GM19328 (cell line): ENCODE data around the gene P3H3.

Experiments used
- ATAC-seq: cut with Tn5 transposase; IDR thresholded peaks from one replicate; pipeline ENCODE4 v1.9.1; 2021; ENCODE audit warnings: mild to moderate bottlenecking, moderate library complexity; ENCODE audit not compliant: unreplicated experiment

The P3H3 gene

DNA sequence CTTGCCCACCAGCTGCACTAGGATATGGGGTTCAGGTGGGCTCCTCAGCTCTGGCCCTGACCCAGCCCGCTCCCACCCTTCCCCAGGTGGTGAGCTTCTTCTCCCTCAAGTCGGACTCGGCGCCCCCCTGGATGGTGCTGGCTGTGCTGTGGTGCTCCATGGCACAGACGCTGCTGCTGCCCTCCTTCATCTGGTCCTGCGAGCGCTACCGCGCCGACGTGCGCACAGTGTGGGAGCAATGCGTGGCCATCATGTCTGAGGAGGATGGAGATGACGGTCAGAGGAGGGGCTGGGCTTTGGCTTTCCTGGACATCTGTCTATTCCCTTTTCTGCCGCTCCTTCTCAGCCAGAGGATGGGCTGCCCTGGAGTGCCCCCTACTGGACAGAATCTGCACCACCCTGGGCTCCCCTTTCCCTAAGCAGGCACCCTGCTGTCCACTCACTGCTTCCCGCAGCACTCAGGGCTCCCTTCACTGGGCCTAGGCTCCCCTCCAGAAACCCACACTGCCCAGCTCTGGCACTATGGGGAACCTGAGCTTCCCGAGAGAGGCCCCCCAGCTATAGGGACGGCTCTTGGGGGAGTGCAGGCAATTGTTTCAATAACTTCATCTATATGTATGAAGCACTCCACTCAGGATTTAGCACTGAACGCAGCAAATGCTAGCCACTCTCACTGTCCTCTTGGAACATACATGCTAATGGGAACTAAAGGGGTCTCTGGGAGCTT, 2.6 kb upstream of the P3H3 start:
- ATAC-seq = no peak

- ATAC-seq = no peak
Observed at GRCh38 chr12:6826125-6826733, 2.0 kb upstream of the P3H3 start.

- ATAC-seq = no peak
Observed at GRCh38 chr12:6826734-6827436, 1.3 kb upstream of the P3H3 start.

- no peak for ATAC-seq
Observed at GRCh38 chr12:6827437-6827911, 733 bp upstream of the P3H3 start.

GRCh38 chr12:6828781-6829535, 751 bp downstream of the P3H3 start:
- no peak for ATAC-seq

- ATAC-seq = no peak
Observed at GRCh38 chr12:6829536-6830220, 1.5 kb downstream of the P3H3 start.

DNA sequence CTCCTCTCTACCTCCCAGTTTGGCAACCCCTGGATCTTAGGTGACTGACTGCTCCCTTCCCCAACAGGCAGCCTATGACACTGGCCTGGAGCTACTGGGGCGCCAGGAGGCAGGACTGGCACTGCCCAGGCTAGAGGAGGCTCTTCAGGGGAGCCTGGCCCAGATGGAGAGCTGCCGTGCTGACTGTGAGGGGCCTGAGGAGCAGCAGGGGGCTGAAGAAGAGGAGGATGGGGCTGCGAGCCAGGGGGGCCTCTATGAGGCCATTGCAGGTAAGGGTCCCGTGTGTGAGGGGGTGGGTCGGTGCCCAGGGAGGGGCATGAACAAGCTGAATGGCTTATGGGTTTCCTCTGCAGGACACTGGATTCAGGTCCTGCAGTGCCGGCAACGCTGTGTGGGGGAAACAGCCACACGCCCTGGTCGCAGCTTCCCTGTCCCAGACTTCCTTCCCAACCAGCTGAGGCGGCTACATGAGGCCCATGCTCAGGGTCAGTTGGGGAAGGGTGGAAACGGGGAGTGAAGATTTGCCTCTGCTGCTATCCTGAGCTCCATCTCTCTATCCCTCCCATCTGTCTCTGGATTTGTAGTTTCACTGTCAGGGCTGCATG, 2.2 kb downstream of the P3H3 start:
- no peak for ATAC-seq

GRCh38 chr12:6830999-6831398, 2.8 kb downstream of the P3H3 start:
- ATAC-seq = no peak

- ATAC-seq = no peak
Observed at GRCh38 chr12:6831450-6831995, 3.3 kb downstream of the P3H3 start.

GRCh38 chr12:6832125-6832524, 3.9 kb downstream of the P3H3 start:
- no peak for ATAC-seq

DNA sequence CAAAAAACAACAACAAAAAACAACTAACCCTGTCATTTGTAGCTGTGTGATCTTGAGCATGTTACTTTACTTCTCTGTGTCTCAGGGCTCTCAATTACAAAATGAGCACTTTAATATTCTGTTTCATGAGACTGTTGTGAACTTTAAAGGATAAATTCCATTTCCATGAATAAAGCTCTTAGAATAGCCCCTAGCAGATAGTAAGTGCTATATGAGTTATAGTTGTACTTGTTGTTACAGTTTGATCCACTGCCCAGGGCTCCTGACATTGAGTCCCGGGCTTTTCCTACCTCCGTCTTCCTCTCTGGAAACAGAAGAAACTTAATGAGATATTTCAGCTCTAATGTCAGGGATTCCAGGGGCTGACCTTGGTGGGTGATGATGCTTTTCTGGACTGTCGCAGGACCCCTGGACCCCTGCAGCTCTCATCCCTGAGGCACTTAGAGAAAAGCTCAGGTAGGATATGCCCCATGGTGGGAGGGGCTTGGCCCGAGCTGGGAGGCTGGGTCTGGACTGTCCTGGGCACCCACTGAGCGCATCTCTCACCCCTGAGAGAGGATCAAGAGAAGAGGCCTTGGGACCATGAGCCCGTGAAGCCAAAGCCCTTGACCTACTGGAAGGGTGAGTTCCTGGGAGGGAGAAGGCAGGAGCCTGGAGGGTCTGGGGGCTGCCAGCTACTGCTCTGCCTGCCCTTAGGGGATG, 5.1 kb downstream of the P3H3 start:
- ATAC-seq = no peak

- no peak for ATAC-seq
Observed at GRCh38 chr12:6834254-6834653, 6.0 kb downstream of the P3H3 start.

- ATAC-seq = no peak
Observed at GRCh38 chr12:6834873-6835272, 6.7 kb downstream of the P3H3 start.

DNA sequence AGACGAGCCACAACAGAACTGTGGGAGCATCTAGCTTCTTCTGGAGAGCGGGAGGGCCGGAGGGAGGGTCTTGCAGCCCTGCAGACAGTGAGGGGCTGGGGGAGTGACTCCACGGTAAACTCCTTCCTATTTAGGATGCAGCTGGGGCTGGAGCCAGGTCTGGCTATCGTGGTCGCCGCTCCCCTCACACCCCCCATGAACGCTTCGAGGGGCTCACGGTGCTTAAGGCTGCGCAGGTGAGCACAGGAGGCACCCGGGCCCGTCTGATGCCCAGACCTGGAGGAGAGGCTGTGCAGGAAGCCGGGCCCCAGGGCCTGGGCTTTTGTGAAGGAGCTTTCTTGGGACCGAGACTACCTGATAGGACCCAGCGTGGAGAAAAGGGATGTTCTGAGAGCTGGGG, 8.6 kb downstream of the P3H3 start:
- no peak for ATAC-seq

- no peak for ATAC-seq
Observed at GRCh38 chr12:6837370-6838060, 9.3 kb downstream of the P3H3 start.

DNA sequence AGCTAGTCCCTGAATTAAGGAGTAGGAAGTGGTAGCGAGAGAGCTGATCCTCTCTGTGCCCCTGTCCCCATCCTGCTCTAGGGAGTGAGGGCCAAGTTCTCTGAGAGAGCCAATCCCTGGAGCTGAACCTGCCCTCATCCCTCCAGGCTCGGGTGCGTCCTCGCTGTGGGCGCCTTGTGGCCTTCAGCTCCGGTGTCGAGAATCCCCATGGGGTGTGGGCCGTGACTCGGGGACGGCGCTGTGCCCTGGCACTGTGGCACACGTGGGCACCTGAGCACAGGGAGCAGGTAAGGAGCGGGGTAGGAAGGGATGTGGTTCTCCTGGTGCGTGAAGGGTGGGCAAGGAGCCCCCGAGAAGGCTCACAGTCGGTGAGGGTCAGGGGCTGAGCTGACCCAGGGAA, 10.6 kb downstream of the P3H3 start:
- ATAC-seq = no peak

- ATAC-seq = peak; percentile 73
Observed at GRCh38 chr12:6839482-6840201, 11.4 kb downstream of the P3H3 start.

DNA sequence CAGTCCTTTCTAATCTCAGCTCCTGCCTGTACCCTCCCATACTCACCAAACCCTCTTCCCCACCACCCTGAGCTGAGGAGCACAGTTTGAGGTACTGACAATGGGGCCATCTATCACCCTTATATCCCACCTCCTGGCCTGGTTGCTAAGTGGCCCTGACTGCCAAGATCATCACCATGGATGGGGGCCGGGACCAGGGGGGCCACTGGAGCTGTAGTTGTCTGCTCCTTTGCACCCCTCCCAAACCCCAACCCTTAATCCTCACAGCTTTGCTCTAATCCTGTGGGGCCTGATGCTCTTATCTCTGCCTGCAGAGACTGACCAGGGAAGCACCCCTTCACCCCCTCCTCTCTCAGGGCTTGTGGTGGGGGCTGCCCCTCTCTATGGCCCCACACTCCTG, 12.1 kb downstream of the P3H3 start:
- ATAC-seq = no peak
